ENCODE results near the gene MAP7D2. TPM values are rescaled to one million over a fixed set of nuclear protein-coding genes. Genes with fewer than 3 reads are reported as not detected.

MAP7D2 gene
- total RNA-seq, 1 experiment from 2014 or later = 0.15 TPM

- Histone ChIP-seq H3K27ac (ENCODE audit: low read depth, low read length) (no peak overlapping the region), H3K9me3 (ENCODE audit: control insufficient read depth in 1 of 2, insufficient read depth in 1 of 2, low read depth in 1 of 2, low read length in 2 of 2) (no peaks in the 10 kb centered on the region), H3K4me2 (ENCODE audit: low read length) (no peak overlapping the region), H3K36me3 (ENCODE audit: control insufficient read depth in 1 of 2, insufficient read depth in 2 of 2, low read length in 2 of 2) (no peaks in the 10 kb centered on the region), H3K79me2 (ENCODE audit: insufficient read depth, low read length) (no peaks in the 10 kb centered on the region), H3K27me3 (ENCODE audit: insufficient read depth, low read length) (no peaks in the 10 kb centered on the region), H3K9ac (ENCODE audit: low read length) (no peak overlapping the region), H2AFZ (ENCODE audit: low read depth, low read length, poor library complexity, severe bottlenecking) (no peak overlapping the region), H4K20me1 (ENCODE audit: insufficient read depth) (no peaks in the 10 kb centered on the region), H3K4me1 (ENCODE audit: control insufficient read depth in 1 of 2, insufficient read depth in 2 of 2, low read length in 2 of 2) (no peaks in the 10 kb centered on the region), H3K9me2 (ENCODE audit: insufficient read depth) (no peaks in the 10 kb centered on the region), H3K4me3 (replicated peaks in 1 of 2; ENCODE audit: low read depth in 1 of 2, low read length in 2 of 2) (no peak overlapping the region)
- intact Hi-C loops (cut with micrococcal nuclease) = no loop called here
- no TSS peak for BruUV-seq (replicated peaks)
- POLR2A ChIA-PET = no interaction called here
- DNase-seq (ENCODE audit: low read depth, low spot score) (no peak), ATAC-seq (no peak)
- TF ChIP-seq SRF (IDR thresholded peaks at IDR 0.05; ENCODE audit: low read depth) (no peak), ELF1 (IDR thresholded peaks at IDR 0.05; ENCODE audit: borderline replicate concordance, low read depth) (no peak), ZNF274 (IDR thresholded peaks at IDR 0.05; ENCODE audit: low read depth, low read length) (no peak), JUND (IDR thresholded peaks at IDR 0.05) (no peak), YY1 (IDR thresholded peaks at IDR 0.05; ENCODE audit: extremely low read depth, insufficient replicate concordance, low read depth, low read length) (no peak), EZH2 (IDR thresholded peaks at IDR 0.05) (no peak), CBX3 (IDR thresholded peaks at IDR 0.05; ENCODE audit: low read depth) (no peak), SIN3A (IDR thresholded peaks at IDR 0.05; ENCODE audit: low read depth) (no peak), TCF7L2 (IDR thresholded peaks at IDR 0.05; ENCODE audit: borderline replicate concordance, extremely low read depth, insufficient read depth, insufficient read length) (no peak), REST (IDR thresholded peaks at IDR 0.05; ENCODE audit: low read depth) (no peak), FOSL1 (IDR thresholded peaks at IDR 0.05; ENCODE audit: low read depth) (no peak), EZH2phosphoT487 (IDR thresholded peaks at IDR 0.05; ENCODE audit: borderline replicate concordance) (no peak)
- RAD21 ChIA-PET (ENCODE audit: low non-redundant PET in 1 of 2, low total read pairs in 2 of 2, uncharacterized antibody in 2 of 2, unreplicated experiment in 2 of 2) = no interaction called here
- CTCF ChIA-PET = no interaction called here
These were observed 96.9 kb downstream of the MAP7D2 start for GRCh38 chrX:20019672-20020365.

All from HCT116 (cell line).